Endothelial cell of umbilical vein (primary cell): Measurements from ENCODE around the gene METTL5.

Experiments
- EZH2 ChIP-seq: IDR thresholded peaks from 2 replicates; pipeline ENCODE4 v1.6.1; 2012; ENCODE audit warnings: borderline replicate concordance, low read depth, mild to moderate bottlenecking, moderate library complexity, low read length, inconsistent platforms; ENCODE audit not compliant: severe bottlenecking
- TF ChIP-seq, protein P1 (sequence below), 2 donors: IDR thresholded peaks; 1 replicate in 1 of 2; 2 replicates in 1 of 2; pipeline ENCODE4 v1.5.1; 2011; ENCODE audit warnings: low read length in 2 of 2, mild to moderate bottlenecking in 2 of 2, moderate library complexity in 2 of 2, control low read depth in 1 of 2, inconsistent platforms in 1 of 2, low read depth in 1 of 2; ENCODE audit not compliant: insufficient read depth in 1 of 2; ENCODE audit errors: extremely low read depth in 1 of 2

GRCh38 chr2:169765523-169765922 is 59.2 kb downstream of the METTL5 start:
- TF ChIP-seq, protein P1, sequence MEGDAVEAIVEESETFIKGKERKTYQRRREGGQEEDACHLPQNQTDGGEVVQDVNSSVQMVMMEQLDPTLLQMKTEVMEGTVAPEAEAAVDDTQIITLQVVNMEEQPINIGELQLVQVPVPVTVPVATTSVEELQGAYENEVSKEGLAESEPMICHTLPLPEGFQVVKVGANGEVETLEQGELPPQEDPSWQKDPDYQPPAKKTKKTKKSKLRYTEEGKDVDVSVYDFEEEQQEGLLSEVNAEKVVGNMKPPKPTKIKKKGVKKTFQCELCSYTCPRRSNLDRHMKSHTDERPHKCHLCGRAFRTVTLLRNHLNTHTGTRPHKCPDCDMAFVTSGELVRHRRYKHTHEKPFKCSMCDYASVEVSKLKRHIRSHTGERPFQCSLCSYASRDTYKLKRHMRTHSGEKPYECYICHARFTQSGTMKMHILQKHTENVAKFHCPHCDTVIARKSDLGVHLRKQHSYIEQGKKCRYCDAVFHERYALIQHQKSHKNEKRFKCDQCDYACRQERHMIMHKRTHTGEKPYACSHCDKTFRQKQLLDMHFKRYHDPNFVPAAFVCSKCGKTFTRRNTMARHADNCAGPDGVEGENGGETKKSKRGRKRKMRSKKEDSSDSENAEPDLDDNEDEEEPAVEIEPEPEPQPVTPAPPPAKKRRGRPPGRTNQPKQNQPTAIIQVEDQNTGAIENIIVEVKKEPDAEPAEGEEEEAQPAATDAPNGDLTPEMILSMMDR (IDR thresholded peaks at IDR 0.05; ENCODE audit: extremely low read depth in 1 of 2, insufficient read depth in 1 of 2, low read depth in 1 of 2, low read length in 2 of 2), result no peak
- TF ChIP-seq EZH2, result no peak
